Astrocyte of the cerebellum (primary cell): ENCODE data around the gene RO60.
A peak's percentile ranks its signal among the peaks of the same experiment; 100 is the strongest.

Source experiments
- DNase-seq: peaks from one replicate; pipeline ENCODE4 v3.0.0-alpha.2; 2011; ENCODE audit warnings: low read depth
- H3K4me3 ChIP-seq: 2 replicates; pipeline ENCODE4 v1.5.1; 2011; ENCODE audit warnings: mild to moderate bottlenecking, low read depth, low read length, moderate library complexity
- CTCF ChIP-seq: IDR thresholded peaks from 2 replicates; pipeline ENCODE4 v1.5.1; 2012; ENCODE audit warnings: low read length, low read depth, moderate library complexity, mild to moderate bottlenecking; ENCODE audit errors: missing control alignments
- in situ Hi-C: cut with HindIII; loops from 2 replicates; pipeline ENCODE4 v1.10.0; 2017; ENCODE audit warnings: low sequenced_read_pairs

Gene RO60

DNA sequence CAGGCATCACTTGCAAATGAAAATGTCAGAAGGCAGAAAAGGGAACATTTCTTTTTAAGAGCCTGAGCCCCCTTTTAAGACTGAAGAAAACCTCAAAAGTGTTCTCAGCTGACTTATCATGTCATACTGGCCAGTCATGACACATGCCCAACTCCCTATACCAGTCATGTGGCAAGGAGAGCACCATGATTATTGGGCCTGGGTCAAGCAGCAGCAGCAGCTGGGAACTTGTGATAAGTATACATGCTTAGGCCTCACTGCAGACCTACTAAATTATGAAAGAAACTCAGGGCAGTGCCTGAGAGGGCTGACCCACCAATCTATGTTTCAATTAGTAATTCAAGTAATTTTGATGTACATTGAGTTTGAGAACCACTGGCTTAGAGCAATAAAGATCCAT lies 8.6 kb downstream of the RO60 start:
- no peak overlapping the region for H3K4me3 ChIP-seq
- in situ Hi-C loops, result no loop called here
- DNase-seq, result no peak
- no peak for TF ChIP-seq CTCF

- peak; percentile 44 for TF ChIP-seq CTCF
Observed at GRCh38 chr1:193069748-193070385, 10.5 kb downstream of the RO60 start.

DNA sequence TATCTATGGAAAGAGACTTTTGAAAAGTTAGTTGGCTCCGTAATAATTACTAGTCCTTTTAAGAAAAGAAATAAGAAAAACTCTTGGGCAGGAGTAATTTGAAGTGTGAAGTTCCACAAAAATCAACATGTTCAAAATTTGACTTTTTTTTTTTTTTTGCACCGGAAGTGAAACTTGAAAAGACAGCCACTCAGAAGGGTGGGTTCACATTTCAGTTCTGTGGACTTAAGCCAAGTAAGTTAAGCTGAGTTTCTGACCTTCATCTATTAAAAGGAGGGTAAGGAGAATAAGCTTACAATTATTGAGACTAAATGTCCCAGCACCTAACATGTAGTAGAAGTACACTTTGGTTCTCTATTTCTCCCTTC lies 11.0 kb downstream of the RO60 start:
- in situ Hi-C loops, result no loop called here
- no peak for DNase-seq
- TF ChIP-seq CTCF, result no peak

More at GRCh38 chr1:193069748-193070385, 10.5 kb downstream of the RO60 start:
- in situ Hi-C loops, result no loop called here
- H3K4me3 ChIP-seq, result no peak overlapping the region
- no peak for DNase-seq

DNA sequence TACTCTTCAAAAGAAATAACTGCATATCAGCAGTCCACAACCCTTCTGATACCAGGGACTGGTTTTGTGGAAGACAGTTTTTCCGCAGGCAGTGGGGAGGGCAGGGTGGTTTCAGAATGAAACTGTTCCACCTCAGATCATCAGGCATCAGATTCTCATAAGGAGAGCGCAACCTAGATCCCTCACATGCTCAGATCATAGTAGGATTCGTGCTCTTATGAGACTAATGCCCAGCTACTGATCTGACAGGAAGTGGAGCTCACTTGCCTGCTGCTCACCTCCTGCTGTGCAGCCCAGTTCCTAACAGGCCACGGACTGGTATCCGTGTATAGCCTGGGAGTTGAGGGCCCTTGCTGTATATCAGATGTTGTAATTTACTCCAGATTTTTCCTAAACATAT lies 11.5 kb downstream of the RO60 start:
- in situ Hi-C loops, result no loop called here
- H3K4me3 ChIP-seq, result no peak overlapping the region
- TF ChIP-seq CTCF, result no peak
- DNase-seq, result no peak

More for the DNA sequence above, 11.0 kb downstream of the RO60 start:
- no peak overlapping the region for H3K4me3 ChIP-seq

- no peak for DNase-seq
- TF ChIP-seq CTCF, result no peak
- in situ Hi-C loops, result no loop called here
- H3K4me3 ChIP-seq, result no peak overlapping the region
Observed at GRCh38 chr1:193077991-193078390, 18.6 kb downstream of the RO60 start.

- in situ Hi-C loops, result no loop called here
- H3K4me3 ChIP-seq, result no peak overlapping the region
- no peak for DNase-seq
- TF ChIP-seq CTCF, result no peak
Observed at GRCh38 chr1:193079187-193079586, 19.8 kb downstream of the RO60 start.
